GM19372 (cell line): ENCODE measurements around the gene AATK.

ENCODE experiments used
- ATAC-seq: cut with Tn5 transposase; IDR thresholded peaks from one replicate; pipeline ENCODE4 v1.9.1; 2021; ENCODE audit warnings: mild to moderate bottlenecking, low read depth, moderate library complexity; ENCODE audit not compliant: unreplicated experiment

AATK gene

GRCh38 chr17:81166033-81166492 lies at the start of gene AATK:
AATK (minus strand) TSS chr17:81166221; CDS start chr17:81165992, 229 bp downstream.
- ATAC-seq: no peak

- no peak for ATAC-seq
Measured at GRCh38 chr17:81213978-81214377, 48.0 kb upstream of the AATK start.

GRCh38 chr17:81212365-81212764 lies 46.3 kb upstream of the AATK start:
- ATAC-seq: no peak

- ATAC-seq: no peak
Measured at GRCh38 chr17:81210868-81211267, 44.8 kb upstream of the AATK start.

- no peak for ATAC-seq
Measured at GRCh38 chr17:81210466-81210865, 44.4 kb upstream of the AATK start.

GRCh38 chr17:81209141-81209540 lies 43.1 kb upstream of the AATK start:
- no peak for ATAC-seq

GRCh38 chr17:81208651-81209050 lies 42.6 kb upstream of the AATK start:
- no peak for ATAC-seq

GRCh38 chr17:81207610-81208581 lies 41.9 kb upstream of the AATK start:
- ATAC-seq: no peak

- no peak for ATAC-seq
Measured at GRCh38 chr17:81206657-81207056, 40.6 kb upstream of the AATK start.

- ATAC-seq: no peak
Measured at GRCh38 chr17:81206166-81206565, 40.1 kb upstream of the AATK start.

- ATAC-seq: no peak
Measured at GRCh38 chr17:81204578-81204977, 38.6 kb upstream of the AATK start.

- ATAC-seq: no peak
Measured at GRCh38 chr17:81203136-81203535, 37.1 kb upstream of the AATK start.

GRCh38 chr17:81202318-81202717 lies 36.3 kb upstream of the AATK start:
- ATAC-seq: no peak

GRCh38 chr17:81200695-81201580 lies 34.9 kb upstream of the AATK start:
- no peak for ATAC-seq

GRCh38 chr17:81200201-81200600 lies 34.2 kb upstream of the AATK start:
- ATAC-seq: no peak

- no peak for ATAC-seq
Measured at GRCh38 chr17:81199482-81199830, 33.4 kb upstream of the AATK start.

- ATAC-seq: no peak
Measured at GRCh38 chr17:81198826-81199481, 32.9 kb upstream of the AATK start.

- ATAC-seq: no peak
Measured at GRCh38 chr17:81197831-81198490, 31.9 kb upstream of the AATK start.

GRCh38 chr17:81197409-81197795 lies 31.4 kb upstream of the AATK start:
- ATAC-seq: no peak
